Kidney epithelial cell (primary cell): Measurements from ENCODE around the gene ARF6. TPM values are rescaled to one million over a fixed set of nuclear protein-coding genes. Genes with fewer than 3 reads are reported as not detected.

Experiments used
- DNase-seq: peaks from one replicate; pipeline ENCODE4 v3.0.0-alpha.2; 2010; ENCODE audit warnings: low read depth
- H3K27me3 ChIP-seq: 2 replicates; pipeline ENCODE4 v1.6.0; 2011; ENCODE audit warnings: low read length; ENCODE audit not compliant: control insufficient read depth, insufficient read depth
- H3K36me3 ChIP-seq: 2 replicates; pipeline ENCODE4 v1.5.1; 2011; ENCODE audit warnings: low read length; ENCODE audit not compliant: control insufficient read depth, insufficient read depth
- H3K4me3 ChIP-seq: 2 replicates; pipeline ENCODE4 v1.5.1; 2011; ENCODE audit warnings: low read depth, mild to moderate bottlenecking, control low read depth, low read length
- CTCF ChIP-seq: IDR thresholded peaks from 2 replicates; pipeline ENCODE4 v1.5.1; 2011; ENCODE audit warnings: mild to moderate bottlenecking, moderate library complexity, low read length, control low read depth, inconsistent platforms; ENCODE audit not compliant: insufficient read depth, poor library complexity, severe bottlenecking
- total RNA-seq: library from RNA; depleted of rRNA; stranded (reverse); fragments of >200 nt; gene quantifications from 2 replicates; pipeline ENCODE4 v1.2.3, GENCODE V29; 2015

Gene ARF6
- total RNA-seq, 1 donor from 2014 or later, result 76.3 TPM

- no peak for DNase-seq
- no peak for TF ChIP-seq CTCF
Observed at GRCh38 chr14:49881350-49882001, 11.4 kb upstream of the ARF6 start.

GRCh38 chr14:49882826-49883694, 9.8 kb upstream of the ARF6 start:
- no peak overlapping the region for H3K4me3 ChIP-seq
- no peaks in the 10 kb centered on the region for H3K36me3 ChIP-seq
- no peak for TF ChIP-seq CTCF
- H3K27me3 ChIP-seq, result no peaks in the 10 kb centered on the region
- no peak for DNase-seq

More at GRCh38 chr14:49881350-49882001, 11.4 kb upstream of the ARF6 start:
- Histone ChIP-seq H3K27me3 (no peaks in the 10 kb centered on the region), H3K4me3 (no peak overlapping the region), H3K36me3 (no peaks in the 10 kb centered on the region)

- Histone ChIP-seq H3K36me3 (no peaks in the 10 kb centered on the region), H3K4me3 (no peak overlapping the region), H3K27me3 (no peaks in the 10 kb centered on the region)
- DNase-seq, result no peak
- TF ChIP-seq CTCF, result no peak
Observed at GRCh38 chr14:49886523-49886922, 6.4 kb upstream of the ARF6 start.

GRCh38 chr14:49888293-49888692, 4.6 kb upstream of the ARF6 start:
- no peak for DNase-seq
- TF ChIP-seq CTCF, result no peak
- no peak overlapping the region for H3K4me3 ChIP-seq
- H3K36me3 ChIP-seq, result no peaks in the 10 kb centered on the region
- no peaks in the 10 kb centered on the region for H3K27me3 ChIP-seq

- peak overlapping the region; percentile 94 for H3K4me3 ChIP-seq
- DNase-seq, result no peak
- no peaks in the 10 kb centered on the region for H3K36me3 ChIP-seq
- H3K27me3 ChIP-seq, result no peaks in the 10 kb centered on the region
- TF ChIP-seq CTCF, result no peak
Observed at GRCh38 chr14:49892301-49892635, 614 bp upstream of the ARF6 start.
